Adrenal gland (tissue), 12 donors: ENCODE measurements around the gene SHC1. TPM values are rescaled to one million over a fixed set of nuclear protein-coding genes. Genes with fewer than 3 reads are reported as not detected.
"Not testable (repeated sequence)": the region's sequence is repeated elsewhere in the genome, so short reads cannot be mapped to it uniquely, and the experiment has no call there.

Source experiments
- DNase-seq, 7 donors: peaks; one replicate each; pipeline ENCODE4 v3.0.0-alpha.2; 2019 to 2020
- H3K27ac ChIP-seq, 5 donors: fragments of 200-600 bp; sonication (generic) in 4 of 5; 1 replicate in 3 of 5; 2 replicates in 2 of 5; pipeline versions ENCODE4 v1.5.1 to v1.8.0; 2016 to 2020; ENCODE audit warnings: mild to moderate bottlenecking in 1 of 5
- H3K27me3 ChIP-seq: fragments of 200-600 bp; 2 replicates; pipeline ENCODE4 v1.8.0; 2021
- H3K36me3 ChIP-seq, 2 donors: fragments of 200-600 bp; replicated peaks in 1 of 2; 1 replicate in 1 of 2; 2 replicates in 1 of 2; pipeline versions ENCODE4 v1.5.1 to v1.8.0; 2018 to 2022
- H3K4me1 ChIP-seq, 2 donors: fragments of 200-600 bp; replicated peaks in 1 of 2; 1 replicate in 1 of 2; 2 replicates in 1 of 2; pipeline versions ENCODE4 v1.5.1 to v1.8.0; 2018 to 2021
- H3K4me3 ChIP-seq, 4 donors: fragments of 200-600 bp; sonication (generic) in 3 of 4; one replicate each; pipeline ENCODE4 v1.5.1; 2016 to 2018
- H3K9me3 ChIP-seq, 3 donors: fragments of 200-600 bp; sonication (generic) in 1 of 3; replicated peaks in 1 of 3; 1 replicate in 2 of 3; 2 replicates in 1 of 3; pipeline versions ENCODE4 v1.5.1 to v1.8.0; 2016 to 2021
- POLR2A ChIP-seq, 2 donors: fragments of 450-650 bp; IDR thresholded peaks; one replicate each; pipeline ENCODE4 v1.6.1; 2017; ENCODE audit warnings: antibody characterized with exemption in 2 of 2, mild to moderate bottlenecking in 2 of 2, moderate library complexity in 1 of 2
- WGBS, 4 donors: extraction: QIAGEN DNeasy Blood & Tissue Kit in 2 of 4; methylation state at CpG; one replicate each; pipeline versions ENCODE4 v1.1.5 to v1.1.7; 2013 to 2017; 5-methylcytosine and 5-hydroxymethylcytosine counted together
- intact Hi-C, 2 donors: fragments of 100-400 bp; cut with DNase I; formaldehyde crosslinking; loops; one replicate each; pipeline versions ENCODE4 v1.14.1 to v1.15.0; 2022 to 2023
- polyA plus RNA-seq, 3 donors: library from polyadenylated mRNA; stranded (reverse); fragments of 200-250 nt in 2 of 3; fragments of 350-450 nt in 1 of 3; fragmentation: Illumina TruSeq in 1 of 3; extraction: RNeasy Lipid Tissue Mini Kit (QIAGEN cat#74804) in 1 of 3; gene quantifications; one replicate each; pipeline ENCODE4 v1.2.3, GENCODE V29; 2013 to 2014
- total RNA-seq, 9 donors: library from RNA; depleted of rRNA in 4 of 9; stranded (reverse); fragments of >200 nt in 4 of 9; fragments of 120-200 nt in 1 of 9; fragmentation: NEBNext Ultra II Directional in 1 of 9; extraction: Animal tissue kit (Norgen Biotek cat#: 25700) in 1 of 9; gene quantifications; one replicate each; pipeline versions ENCODE4 v1.1.0 to v1.2.4, GENCODE V29; 2013 to 2023
- TF ChIP-seq, protein P1 (sequence below), 6 experiments: fragments of 450-650 bp in 4 of 6; fragments of 200-600 bp in 2 of 6; sonication (generic) in 1 of 6; IDR thresholded peaks; 1 replicate in 5 of 6; 2 replicates in 1 of 6; pipeline versions ENCODE4 v1.5.1 to v1.8.0; 2016 to 2021; ENCODE audit warnings: antibody characterized with exemption in 6 of 6, mild to moderate bottlenecking in 2 of 6, moderate library complexity in 1 of 6
- donor health status: healthy with polysubstance abuse.
- donor health status: Bipolar disorder and iron deficiency.
- donor health status: DM: yes; HTN: yes; CAD: no.
- donor health status: DM: no; HTN: no; CAD: no.
- donor health status: DM: no; HTN: no; CAD: no.
- donor health status: DM: yes; HTN: yes; CAD: no.

SHC1 gene
- total and polyA plus RNA-seq, 12 donors: 80.3 to 260 (median 146) TPM

DNA sequence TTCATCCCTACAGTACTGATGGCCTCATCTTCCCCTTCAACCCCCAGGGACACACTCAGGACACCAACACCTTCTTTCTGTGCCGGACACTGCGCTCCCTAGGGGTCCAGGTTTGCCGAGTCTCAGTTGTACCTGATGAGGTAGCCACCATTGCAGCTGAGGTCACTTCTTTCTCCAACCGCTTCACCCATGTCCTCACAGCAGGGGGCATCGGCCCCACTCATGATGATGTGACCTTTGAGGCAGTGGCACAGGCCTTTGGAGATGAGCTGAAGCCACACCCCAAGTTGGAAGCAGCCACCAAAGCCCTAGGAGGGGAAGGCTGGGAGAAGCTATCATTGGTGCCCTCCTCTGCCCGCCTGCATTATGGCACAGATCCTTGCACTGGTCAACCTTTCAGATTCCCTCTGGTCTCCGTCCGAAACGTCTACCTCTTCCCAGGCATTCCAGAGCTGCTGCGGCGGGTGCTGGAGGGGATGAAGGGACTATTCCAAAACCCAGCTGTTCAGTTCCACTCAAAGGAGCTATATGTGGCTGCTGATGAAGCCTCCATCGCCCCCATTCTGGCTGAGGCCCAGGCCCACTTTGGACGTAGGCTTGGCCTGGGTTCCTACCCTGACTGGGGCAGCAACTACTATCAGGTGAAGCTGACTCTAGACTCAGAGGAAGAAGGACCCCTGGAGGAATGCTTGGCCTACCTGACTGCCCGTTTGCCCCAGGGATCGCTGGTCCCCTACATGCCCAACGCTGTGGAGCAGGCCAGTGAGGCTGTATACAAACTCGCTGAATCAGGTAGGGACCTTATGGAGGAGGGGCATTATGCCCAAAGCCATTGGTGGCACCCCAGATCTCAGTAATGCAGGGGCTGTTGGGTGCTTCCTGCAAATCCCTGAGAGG, 17.8 kb upstream of the SHC1 start:
- TF ChIP-seq, protein P1, sequence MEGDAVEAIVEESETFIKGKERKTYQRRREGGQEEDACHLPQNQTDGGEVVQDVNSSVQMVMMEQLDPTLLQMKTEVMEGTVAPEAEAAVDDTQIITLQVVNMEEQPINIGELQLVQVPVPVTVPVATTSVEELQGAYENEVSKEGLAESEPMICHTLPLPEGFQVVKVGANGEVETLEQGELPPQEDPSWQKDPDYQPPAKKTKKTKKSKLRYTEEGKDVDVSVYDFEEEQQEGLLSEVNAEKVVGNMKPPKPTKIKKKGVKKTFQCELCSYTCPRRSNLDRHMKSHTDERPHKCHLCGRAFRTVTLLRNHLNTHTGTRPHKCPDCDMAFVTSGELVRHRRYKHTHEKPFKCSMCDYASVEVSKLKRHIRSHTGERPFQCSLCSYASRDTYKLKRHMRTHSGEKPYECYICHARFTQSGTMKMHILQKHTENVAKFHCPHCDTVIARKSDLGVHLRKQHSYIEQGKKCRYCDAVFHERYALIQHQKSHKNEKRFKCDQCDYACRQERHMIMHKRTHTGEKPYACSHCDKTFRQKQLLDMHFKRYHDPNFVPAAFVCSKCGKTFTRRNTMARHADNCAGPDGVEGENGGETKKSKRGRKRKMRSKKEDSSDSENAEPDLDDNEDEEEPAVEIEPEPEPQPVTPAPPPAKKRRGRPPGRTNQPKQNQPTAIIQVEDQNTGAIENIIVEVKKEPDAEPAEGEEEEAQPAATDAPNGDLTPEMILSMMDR (IDR thresholded peaks at IDR 0.05): no peak
- no peak for TF ChIP-seq POLR2A (IDR thresholded peaks at IDR 0.05)
- Histone ChIP-seq H3K27me3 (no peaks in the 10 kb centered on the region), H3K4me1 (peaks cover 7 to 8% of the 10 kb centered on the region in 2 donors), H3K9me3 (no peaks in the 10 kb centered on the region), H3K36me3 (peaks cover 0 to 6% of the 10 kb centered on the region in 2 donors), H3K4me3 (no peak overlapping the region), H3K27ac (no peak overlapping the region)
- DNase-seq: no peak
- WGBS, 4 donors: 87 to 93% (median 91%) methylated on average over 16 to 17 of the region's 17 CpGs
- intact Hi-C loops: no loop called here

DNA sequence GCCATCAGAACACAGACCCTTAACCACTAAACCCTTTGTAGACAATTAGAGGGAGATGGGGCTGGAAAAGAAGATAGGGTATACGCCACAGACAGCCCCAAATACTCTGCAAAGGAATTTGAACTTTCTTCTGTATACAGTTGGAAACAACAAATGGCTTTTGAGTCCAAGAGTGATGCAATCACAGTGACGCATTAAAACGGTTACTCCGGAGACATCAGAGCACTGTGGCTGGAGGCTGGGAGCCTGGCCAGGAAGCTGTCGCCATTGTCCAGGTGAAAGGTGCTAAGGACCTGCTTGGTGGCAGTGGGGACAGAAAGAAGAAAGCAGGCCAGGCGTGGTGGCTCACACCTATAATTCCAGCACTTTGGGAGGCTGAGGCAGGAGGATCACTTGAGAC, 16.8 kb upstream of the SHC1 start:
- H3K27ac ChIP-seq: no peak overlapping the region
- H3K4me1 ChIP-seq: peaks cover 7 to 13% of the 10 kb centered on the region in 2 donors
- H3K4me3 ChIP-seq: no peak overlapping the region
- 65 to 78% (median 75%) methylated on average over 6 of the region's 6 CpGs for WGBS, 4 donors
- H3K9me3 ChIP-seq: no peaks in the 10 kb centered on the region
- peaks cover 0 to 6% of the 10 kb centered on the region in 2 donors for H3K36me3 ChIP-seq
- H3K27me3 ChIP-seq: no peaks in the 10 kb centered on the region
- intact Hi-C loops: no loop called here
- no peak for TF ChIP-seq POLR2A (IDR thresholded peaks at IDR 0.05)
- no peak for DNase-seq

DNA sequence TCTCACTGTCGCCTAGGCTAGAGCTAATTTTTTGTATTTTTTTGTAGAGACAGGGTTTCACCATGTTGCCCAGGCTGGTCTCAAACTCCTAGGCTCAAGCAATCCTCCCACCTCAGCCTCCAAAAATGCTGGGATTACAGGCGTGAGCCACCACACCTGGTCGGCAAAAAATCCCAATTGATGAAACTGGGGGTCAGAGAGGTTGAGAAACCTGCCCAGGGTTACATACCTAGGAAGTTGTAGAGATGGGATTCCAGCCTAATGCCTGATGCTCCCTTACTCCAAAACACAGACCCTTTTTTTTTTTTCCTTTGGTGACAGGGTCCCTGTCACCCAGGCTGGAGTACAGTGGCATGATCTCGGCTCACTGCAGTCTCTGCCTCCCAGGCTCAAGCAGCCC, 16.2 kb upstream of the SHC1 start:
- not testable (repeated sequence) for DNase-seq, H3K4me3 ChIP-seq

DNA sequence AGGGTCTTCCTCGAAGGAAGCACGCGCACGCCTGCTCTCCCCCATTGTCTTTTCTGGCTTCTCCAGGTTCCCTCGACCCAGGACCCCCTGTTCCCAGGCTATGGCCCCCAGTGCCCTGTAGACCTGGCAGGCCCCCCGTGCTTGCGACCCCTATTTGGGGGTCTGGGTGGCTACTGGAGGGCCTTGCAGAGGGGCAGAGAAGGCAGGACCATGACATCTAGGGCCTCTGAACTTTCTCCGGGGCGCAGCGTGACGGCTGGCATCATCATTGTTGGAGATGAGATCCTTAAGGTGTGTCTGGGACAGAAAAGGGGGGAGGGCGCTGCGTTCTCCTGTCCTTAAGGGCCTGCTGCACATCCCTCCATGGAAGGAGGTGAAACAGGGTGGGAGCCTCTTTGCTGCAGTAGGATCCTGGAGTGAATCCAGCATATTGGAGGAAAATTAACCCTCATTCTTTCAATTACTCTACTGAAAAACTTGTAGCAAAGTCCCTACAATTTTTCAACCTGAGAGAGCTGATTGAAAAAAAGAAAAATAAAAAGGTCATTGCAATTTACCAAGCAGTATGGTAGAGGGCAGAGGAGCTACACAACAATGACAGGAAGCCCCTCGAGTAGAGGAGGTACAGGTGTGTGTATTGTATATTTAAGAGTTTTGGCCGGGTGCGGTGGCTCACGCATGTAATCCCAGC, 13.4 kb upstream of the SHC1 start:
- Histone ChIP-seq H3K4me3 (peak overlapping the region in 3 of 4 donors; percentile 21 to 92 (median 50)), H3K9me3 (no peaks in the 10 kb centered on the region), H3K36me3 (no peaks in the 10 kb centered on the region), H3K27ac (peak overlapping the region in 2 of 5 donors; percentile 43 to 47), H3K27me3 (no peaks in the 10 kb centered on the region), H3K4me1 (peaks cover 7 to 14% of the 10 kb centered on the region in 2 donors)
- intact Hi-C loops: no loop called here
- WGBS, 4 donors: 23 to 28% (median 24%) methylated on average over 14 to 17 of the region's 17 CpGs
- peak in 1 of 7 donors; percentile 14 for DNase-seq
- TF ChIP-seq, protein P1 (IDR thresholded peaks at IDR 0.05): no peak
- no peak for TF ChIP-seq POLR2A (IDR thresholded peaks at IDR 0.05)

More for the DNA sequence above, 16.2 kb upstream of the SHC1 start:
- H3K9me3 ChIP-seq, H3K27ac ChIP-seq, H3K36me3 ChIP-seq, H3K27me3 ChIP-seq, intact Hi-C loops: not testable (repeated sequence)
- H3K4me1 ChIP-seq: peaks cover 7 to 14% of the 10 kb centered on the region in 2 donors
- WGBS, 4 donors: 85 to 93% (median 92%) methylated on average over 4 of the region's 4 CpGs
